Progenitor cell of endocrine pancreas (in vitro differentiated cells): ENCODE measurements around the gene PTCD3. TPM values are rescaled to one million over a fixed set of nuclear protein-coding genes. Genes with fewer than 3 reads are reported as not detected.
A peak's percentile ranks its signal among the peaks of the same experiment; 100 is the strongest.

Experiments
- DNase-seq: peaks from one replicate; pipeline ENCODE4 v3.0.0; 2021; ENCODE audit warnings: low spot score; ENCODE audit not compliant: unreplicated experiment
- H3K27ac Mint-ChIP-seq: 2 replicates; pipeline ENCODE4 v1.8.0; 2021; ENCODE audit warnings: mild to moderate bottlenecking, moderate library complexity, mixed read lengths
- H3K27me3 Mint-ChIP-seq: 2 replicates; pipeline ENCODE4 v1.8.0; 2021; ENCODE audit warnings: mixed read lengths
- H3K36me3 Mint-ChIP-seq: 2 replicates; pipeline ENCODE4 v1.8.0; 2022; ENCODE audit warnings: mixed read lengths; ENCODE audit not compliant: insufficient read depth
- H3K4me1 Mint-ChIP-seq: 2 replicates; pipeline ENCODE4 v1.8.0; 2021; ENCODE audit warnings: low read depth, mixed read lengths
- H3K4me3 Mint-ChIP-seq: 2 replicates; pipeline ENCODE4 v1.8.0; 2021; ENCODE audit warnings: low read depth, mild to moderate bottlenecking, moderate library complexity, mixed read lengths
- H3K9me3 Mint-ChIP-seq: 2 replicates; pipeline ENCODE4 v1.8.0; 2021; ENCODE audit warnings: low read depth, mixed read lengths
- CTCF ChIP-seq: fragments of 200-600 bp; sonication (generic); IDR thresholded peaks from one replicate; pipeline ENCODE4 v1.5.0; 2021; ENCODE audit warnings: antibody characterized with exemption, mild to moderate bottlenecking; ENCODE audit not compliant: unreplicated experiment
- long read RNA-seq: library from polyadenylated mRNA; unstranded; transcript quantifications from one replicate; pipeline ENCODE4 v2.0.0, GENCODE V29; 2020
- total RNA-seq: library from RNA; stranded (reverse); gene quantifications from 2 replicates; pipeline ENCODE4 v1.2.1, GENCODE V29; 2021

Gene PTCD3
- total RNA-seq, result 160 and 163 TPM in 2 replicates
- long read RNA-seq, full-length matches to known transcripts, result 255 of 396 reads
- long read RNA-seq, partial matches to known transcripts, result 25 of 396 reads
- long read RNA-seq, other reads (novel, unspliced or antisense), result 116 of 396 reads

- peaks cover 26% of the 10 kb centered on the region for H3K4me1 Mint-ChIP-seq
- H3K4me3 Mint-ChIP-seq, result peak within 1 kb of the TSS; percentile 93
- H3K9me3 Mint-ChIP-seq, result no peaks in the 10 kb centered on the region
- no peaks in the 10 kb centered on the region for H3K27me3 Mint-ChIP-seq
- peaks cover 20% of the 10 kb centered on the region for H3K36me3 Mint-ChIP-seq
- DNase-seq, result peak; percentile 78
- peak within 1 kb of the TSS; percentile 99 for H3K27ac Mint-ChIP-seq
- no peak for TF ChIP-seq CTCF
Measured at GRCh38 chr2:86105969-86106945, at the start of gene PTCD3. Gene PTCD3, plus strand, starts transcription at chr2:86106235. Its CDS starts 13 bp downstream, at chr2:86106248.

GRCh38 chr2:86056590-86057331 lies 49.3 kb upstream of the PTCD3 start:
- Mint-ChIP-seq H3K4me1 (peaks cover 2% of the 10 kb centered on the region), H3K36me3 (peaks cover 18% of the 10 kb centered on the region), H3K4me3 (no peak overlapping the region), H3K27ac (no peak overlapping the region), H3K9me3 (no peaks in the 10 kb centered on the region), H3K27me3 (no peaks in the 10 kb centered on the region)
- DNase-seq, result no peak
- no peak for TF ChIP-seq CTCF

- H3K4me1 Mint-ChIP-seq, result peaks cover 10% of the 10 kb centered on the region
Measured at GRCh38 chr2:86062043-86062442, 44.0 kb upstream of the PTCD3 start.

GRCh38 chr2:86064006-86064405 lies 42.0 kb upstream of the PTCD3 start:
- TF ChIP-seq CTCF, result no peak
- H3K27me3 Mint-ChIP-seq, result no peaks in the 10 kb centered on the region
- H3K36me3 Mint-ChIP-seq, result peaks cover 46% of the 10 kb centered on the region
- H3K9me3 Mint-ChIP-seq, result peaks cover 14% of the 10 kb centered on the region
- peaks cover 10% of the 10 kb centered on the region for H3K4me1 Mint-ChIP-seq
- H3K27ac Mint-ChIP-seq, result no peak overlapping the region
- H3K4me3 Mint-ChIP-seq, result no peak overlapping the region
- no peak for DNase-seq

More at GRCh38 chr2:86062043-86062442, 44.0 kb upstream of the PTCD3 start:
- DNase-seq, result no peak
- Mint-ChIP-seq H3K27ac (peak overlapping the region; percentile 25), H3K4me3 (no peak overlapping the region), H3K9me3 (peaks cover 14% of the 10 kb centered on the region), H3K27me3 (no peaks in the 10 kb centered on the region), H3K36me3 (peaks cover 44% of the 10 kb centered on the region)
- no peak for TF ChIP-seq CTCF

GRCh38 chr2:86065512-86065911 lies 40.5 kb upstream of the PTCD3 start:
- H3K4me1 Mint-ChIP-seq, result peaks cover 10% of the 10 kb centered on the region
- H3K4me3 Mint-ChIP-seq, result no peak overlapping the region
- TF ChIP-seq CTCF, result no peak
- peaks cover 53% of the 10 kb centered on the region for H3K36me3 Mint-ChIP-seq
- H3K9me3 Mint-ChIP-seq, result peaks cover 14% of the 10 kb centered on the region
- no peaks in the 10 kb centered on the region for H3K27me3 Mint-ChIP-seq
- no peak overlapping the region for H3K27ac Mint-ChIP-seq
- no peak for DNase-seq
